GM19351 (cell line): ENCODE data around the gene SPIB.

Experiments
- ATAC-seq: cut with Tn5 transposase; IDR thresholded peaks from one replicate; pipeline ENCODE4 v1.9.1; 2021; ENCODE audit warnings: mild to moderate bottlenecking, moderate library complexity; ENCODE audit not compliant: unreplicated experiment

The SPIB gene

DNA sequence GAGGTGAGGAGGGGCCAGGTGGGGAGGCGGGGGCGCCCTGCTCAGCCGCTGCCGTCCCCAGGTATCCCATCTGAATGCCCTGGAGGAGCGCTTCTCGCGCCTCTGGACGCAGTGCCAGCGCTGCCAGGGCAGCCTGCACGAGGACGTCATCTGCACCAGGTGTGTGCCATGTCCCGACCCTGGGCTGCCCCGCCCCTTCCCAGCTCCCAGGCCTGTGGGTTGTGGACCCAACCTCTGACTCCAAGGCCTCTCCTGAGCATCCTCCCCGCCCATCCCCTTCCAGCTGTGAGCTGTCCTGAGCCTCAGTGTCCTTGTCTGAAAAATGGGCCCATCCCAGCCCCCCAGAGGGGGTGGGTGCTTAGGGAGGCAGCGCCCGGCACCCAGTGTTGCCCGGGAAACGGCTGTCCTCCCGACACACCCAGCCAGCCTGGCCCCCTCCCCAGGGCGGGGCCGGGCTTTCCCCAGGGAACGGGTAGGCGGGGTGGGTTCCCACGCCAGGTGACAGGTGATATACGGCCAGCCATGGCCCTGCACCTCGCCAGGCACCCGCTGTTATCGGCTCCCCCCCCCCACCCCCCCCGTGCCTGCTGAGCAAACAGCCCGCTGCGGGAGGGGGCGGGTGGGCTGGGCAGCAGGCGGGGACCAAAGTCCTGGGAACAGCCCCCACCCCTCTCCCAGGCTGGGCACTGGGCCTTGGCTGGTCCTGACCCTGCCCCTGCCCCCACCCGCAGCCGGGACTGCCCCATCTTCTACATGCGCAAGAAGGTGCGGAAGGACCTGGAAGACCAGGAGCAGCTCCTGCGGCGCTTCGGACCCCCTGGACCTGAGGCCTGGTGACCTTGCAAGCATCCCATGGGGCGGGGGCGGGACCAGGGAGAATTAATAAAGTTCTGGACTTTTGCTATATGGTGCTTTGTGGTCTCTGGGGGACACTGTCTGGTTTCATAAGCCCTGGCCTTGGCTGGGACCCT is 1.3 kb upstream of the SPIB start:
- no peak for ATAC-seq

DNA sequence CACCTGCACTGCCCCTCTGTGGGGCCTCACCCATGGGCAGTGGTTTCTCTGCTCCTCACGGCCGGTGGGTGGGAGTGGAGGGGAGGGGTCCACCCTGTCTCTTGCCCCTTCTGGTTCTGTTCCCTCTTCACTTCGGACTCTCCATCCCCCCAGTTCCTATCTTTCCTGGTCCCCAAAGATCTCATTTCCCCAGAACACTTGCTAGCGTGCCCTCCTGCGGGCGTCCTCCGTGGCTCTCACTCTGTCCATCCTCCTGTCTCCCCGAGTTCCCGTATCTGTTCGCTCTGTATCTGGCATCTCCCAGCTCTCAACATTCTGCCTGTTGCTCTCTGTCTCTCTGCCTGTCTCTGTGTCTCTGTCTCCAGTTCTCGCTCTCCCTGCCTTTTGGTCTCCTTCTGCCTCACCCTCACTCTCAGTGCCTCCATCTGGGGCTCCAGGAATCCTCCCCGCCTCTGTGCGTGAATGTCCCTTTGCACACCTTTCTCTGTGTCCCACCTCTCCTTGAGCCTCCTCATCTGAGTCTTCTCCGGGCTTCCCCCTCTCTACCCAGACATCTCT is 363 bp downstream of the SPIB start:
- ATAC-seq, result no peak

DNA sequence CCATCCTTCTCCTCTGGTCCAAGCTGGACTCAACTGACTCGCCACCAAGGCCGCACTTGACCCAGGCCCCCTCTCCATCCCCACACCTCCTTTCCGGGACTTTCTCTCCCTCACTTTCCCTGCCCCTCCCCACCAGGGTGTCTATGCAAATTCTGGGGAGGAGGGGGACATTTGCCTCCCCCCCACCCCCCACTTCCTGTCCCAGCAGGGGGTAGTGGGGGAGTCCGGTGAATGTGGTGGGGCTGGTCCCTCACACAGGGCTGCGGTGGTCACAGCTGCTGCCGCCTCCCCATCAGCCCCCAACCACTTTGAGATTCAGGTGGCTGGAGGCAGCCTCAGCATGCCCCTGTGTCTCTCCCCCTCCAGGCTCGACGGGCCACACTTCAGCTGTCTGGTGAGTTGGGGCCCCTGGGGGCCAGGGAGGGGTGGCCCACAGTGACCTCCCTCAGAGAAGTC is 870 bp downstream of the SPIB start:
- no peak for ATAC-seq

DNA sequence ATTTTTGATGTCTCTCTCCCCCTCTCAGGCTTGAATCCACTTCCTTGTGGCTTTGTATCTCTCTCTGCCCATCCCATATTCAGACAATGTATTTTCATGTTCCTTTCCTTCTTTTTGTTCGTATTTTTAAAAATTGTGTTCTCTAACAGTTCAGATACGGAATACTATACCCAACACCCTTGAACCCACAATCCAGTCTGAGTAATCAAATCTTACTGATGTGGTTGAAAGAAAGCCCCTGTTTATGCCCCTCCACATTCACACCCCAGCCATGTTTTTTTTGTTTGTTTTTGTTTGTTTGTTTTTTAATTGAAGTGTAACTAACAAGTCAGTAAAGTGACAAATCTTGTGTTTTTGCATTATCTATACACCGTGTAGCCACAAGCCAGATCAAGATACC is 1.4 kb downstream of the SPIB start:
- no peak for ATAC-seq

DNA sequence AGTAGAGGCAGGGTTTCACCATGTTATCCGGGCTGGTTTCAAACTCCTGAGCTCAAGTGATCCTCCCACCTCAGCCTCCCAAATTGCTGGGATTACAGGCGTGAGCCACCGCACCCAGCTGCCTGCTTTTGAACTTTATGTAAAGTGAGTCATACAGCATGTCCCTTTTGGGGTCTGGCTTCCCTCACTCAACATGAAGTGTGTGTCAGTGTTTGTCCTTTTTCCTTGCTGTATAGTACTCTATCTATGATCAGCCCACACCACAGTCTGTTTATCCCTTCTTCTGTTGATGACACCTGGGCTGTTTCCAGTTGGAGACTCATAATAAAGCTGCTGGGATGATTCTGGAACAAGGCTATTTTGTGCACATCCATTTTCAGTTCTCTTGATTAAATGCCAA is 2.1 kb downstream of the SPIB start:
- ATAC-seq, result no peak

DNA sequence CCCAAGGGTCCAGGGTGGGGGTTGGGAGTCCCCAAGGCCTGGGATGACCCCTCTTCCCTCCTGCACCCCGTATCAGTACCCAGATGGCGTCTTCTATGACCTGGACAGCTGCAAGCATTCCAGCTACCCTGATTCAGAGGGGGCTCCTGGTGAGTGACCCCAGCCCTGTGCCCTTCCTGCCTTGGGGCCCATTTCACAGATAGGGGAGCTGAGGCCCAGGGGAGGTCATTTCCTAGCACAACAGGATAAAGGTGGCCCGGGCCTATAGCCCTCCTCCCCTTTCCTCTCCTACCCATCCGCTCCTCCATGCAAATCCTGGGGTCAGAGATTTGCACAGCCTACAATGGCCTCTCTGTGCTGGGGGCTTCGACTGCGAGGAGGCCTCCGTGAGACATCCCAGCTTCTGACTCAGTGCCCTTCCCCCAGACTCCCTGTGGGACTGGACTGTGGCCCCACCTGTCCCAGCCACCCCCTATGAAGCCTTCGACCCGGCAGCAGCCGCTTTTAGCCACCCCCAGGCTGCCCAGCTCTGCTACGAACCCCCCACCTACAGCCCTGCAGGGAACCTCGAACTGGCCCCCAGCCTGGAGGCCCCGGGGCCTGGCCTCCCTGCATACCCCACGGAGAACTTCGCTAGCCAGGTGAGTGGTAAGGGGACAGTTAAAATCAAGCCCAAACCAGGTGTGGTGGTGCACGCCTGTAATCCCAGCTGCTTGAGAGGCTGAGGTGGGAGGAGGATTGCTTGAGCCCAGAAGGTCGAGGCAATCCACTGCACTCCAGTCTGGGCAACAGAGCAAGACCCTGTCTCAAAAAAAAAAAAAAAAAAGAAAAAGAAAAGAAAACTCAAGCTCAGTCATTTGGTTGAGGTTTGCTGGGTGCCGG is 3.9 kb downstream of the SPIB start:
- ATAC-seq, result no peak

DNA sequence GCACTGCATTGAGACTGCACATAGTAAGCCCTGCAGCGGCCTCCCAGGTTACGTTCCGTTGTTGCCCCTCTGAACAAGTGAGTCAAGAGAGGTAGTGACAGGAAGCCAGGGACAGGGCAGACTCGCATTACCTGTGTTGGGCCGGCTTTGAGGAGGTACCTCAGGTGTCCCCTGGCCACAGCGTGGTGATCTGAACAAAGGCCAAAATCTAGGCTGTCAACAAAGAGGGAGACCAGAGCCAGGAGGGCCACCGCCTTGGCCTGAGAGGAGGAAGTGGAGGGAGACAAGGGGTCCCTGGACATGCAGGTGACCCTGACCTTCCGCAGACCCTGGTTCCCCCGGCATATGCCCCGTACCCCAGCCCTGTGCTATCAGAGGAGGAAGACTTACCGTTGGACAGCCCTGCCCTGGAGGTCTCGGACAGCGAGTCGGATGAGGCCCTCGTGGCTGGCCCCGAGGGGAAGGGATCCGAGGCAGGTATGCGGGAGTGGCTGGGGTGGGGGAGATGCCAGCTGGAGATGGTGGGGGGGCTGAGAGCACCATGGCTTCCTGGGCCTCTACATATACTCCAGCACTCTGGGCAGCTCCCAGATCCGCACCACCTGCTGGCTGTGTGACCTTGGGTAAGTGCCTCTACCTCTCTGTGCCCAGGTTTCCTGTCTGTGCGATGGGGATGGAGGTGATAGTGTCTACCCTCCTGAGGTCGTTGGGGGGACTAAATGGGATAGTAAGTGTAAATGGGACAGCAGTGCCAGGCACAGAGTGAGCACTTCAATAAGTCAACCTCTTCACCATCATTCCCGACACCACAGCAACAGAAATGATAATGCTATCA is 4.8 kb downstream of the SPIB start:
- no peak for ATAC-seq

DNA sequence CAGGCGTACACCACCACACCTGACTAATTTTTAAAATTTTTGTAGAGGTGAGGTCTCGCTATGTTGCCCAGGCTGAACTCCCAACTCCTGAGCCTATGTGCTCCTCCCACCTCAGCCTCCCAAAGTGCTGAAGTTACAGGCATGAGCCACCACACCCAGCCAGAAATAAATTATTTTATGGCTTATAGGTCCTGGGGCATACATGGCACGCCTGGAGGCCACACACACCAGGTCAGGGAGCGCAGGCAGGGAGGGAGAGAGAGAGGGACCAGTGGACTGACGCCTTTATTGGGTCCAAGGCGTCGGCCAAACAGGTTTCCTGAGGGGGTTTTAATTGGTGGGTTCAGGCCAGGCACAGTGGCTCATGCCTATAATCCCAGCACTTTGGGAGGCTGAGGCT is 6.8 kb downstream of the SPIB start:
- ATAC-seq, result no peak

DNA sequence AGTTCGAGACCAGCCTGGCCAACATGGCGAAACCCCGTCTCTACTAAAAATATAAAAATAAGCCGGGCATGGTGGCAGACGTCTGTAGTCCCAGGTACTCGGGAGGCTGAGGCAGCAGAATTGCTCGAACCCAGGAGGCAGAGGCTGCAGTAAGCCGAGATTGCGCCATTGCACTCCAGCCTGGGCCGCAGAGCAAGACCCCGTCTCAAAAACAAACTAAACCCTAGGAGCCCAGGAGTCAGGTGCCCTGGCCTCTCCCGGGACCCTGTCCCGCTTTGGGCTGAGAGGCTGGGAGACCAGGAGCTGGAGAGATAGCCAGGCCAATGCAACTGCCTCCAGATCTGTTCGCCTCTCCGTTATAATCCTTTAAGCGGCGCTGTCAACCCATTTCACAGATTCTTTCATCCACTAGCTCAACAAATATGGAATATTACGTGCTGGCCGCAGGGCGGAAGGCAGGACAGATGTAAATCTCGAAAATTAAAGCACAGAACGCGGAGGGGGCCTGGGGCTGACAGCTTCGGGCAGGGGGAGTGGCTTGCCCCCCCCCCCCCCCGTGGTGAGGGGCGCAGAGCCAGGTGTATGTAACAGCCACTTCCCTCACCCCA is 8.7 kb downstream of the SPIB start:
- no peak for ATAC-seq

DNA sequence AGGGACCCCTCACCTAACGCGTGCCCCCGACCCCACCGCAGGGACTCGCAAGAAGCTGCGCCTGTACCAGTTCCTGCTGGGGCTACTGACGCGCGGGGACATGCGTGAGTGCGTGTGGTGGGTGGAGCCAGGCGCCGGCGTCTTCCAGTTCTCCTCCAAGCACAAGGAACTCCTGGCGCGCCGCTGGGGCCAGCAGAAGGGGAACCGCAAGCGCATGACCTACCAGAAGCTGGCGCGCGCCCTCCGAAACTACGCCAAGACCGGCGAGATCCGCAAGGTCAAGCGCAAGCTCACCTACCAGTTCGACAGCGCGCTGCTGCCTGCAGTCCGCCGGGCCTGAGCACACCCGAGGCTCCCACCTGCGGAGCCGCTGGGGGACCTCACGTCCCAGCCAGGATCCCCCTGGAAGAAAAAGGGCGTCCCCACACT is 9.3 kb downstream of the SPIB start:
- no peak for ATAC-seq

DNA sequence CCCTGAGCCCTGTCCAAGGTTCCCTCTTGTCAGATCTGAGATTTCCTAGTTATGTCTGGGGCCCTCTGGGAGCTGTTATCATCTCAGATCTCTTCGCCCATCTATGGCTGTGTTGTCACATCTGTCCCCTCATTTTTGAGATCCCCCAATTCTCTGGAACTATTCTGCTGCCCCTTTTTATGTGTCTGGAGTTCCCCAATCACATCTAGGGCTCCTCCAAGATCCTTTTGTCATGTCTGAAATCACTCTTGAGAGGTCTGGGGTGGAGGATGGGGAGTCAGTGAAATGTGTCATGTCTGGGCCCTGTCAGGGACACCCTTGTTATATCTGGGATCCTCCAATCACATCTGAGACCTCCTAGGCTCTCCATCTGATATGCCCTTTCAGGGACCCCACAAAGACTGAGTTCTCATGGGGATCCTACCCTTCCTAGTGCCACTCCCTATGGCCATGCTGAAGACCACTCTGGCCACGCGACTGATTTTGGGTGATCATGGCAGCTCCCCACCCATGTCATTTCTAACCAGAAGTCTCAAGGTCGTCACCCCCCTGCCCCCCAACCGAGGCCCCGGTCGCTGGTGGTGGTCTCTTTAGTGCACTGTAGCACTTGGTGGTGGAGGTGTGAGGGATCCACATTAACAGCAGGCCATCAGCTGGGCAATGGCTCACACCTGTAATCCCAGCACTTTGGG is 10.2 kb downstream of the SPIB start:
- no peak for ATAC-seq

DNA sequence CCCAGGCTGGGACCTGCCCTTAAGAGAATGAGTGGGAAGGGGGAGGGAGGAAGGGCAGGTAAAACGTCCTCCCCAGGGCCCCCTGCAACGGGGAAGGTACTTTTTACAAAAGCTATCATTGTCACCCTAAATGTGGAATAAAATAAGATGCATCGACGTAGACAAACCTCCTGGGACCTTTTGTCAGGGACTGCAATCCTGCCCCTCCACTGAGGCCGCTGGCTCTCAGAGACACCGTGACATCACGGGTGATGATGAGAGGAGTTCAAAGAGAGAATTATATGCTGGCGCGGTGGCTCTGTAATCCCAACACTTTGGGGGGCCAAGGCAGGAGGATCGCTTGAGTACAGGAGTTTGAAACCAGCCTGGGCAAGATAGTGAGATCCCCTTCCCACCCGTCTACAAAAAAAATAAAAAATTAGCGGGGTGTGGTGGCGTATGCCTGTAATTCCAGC is 12.2 kb downstream of the SPIB start:
- ATAC-seq, result no peak

DNA sequence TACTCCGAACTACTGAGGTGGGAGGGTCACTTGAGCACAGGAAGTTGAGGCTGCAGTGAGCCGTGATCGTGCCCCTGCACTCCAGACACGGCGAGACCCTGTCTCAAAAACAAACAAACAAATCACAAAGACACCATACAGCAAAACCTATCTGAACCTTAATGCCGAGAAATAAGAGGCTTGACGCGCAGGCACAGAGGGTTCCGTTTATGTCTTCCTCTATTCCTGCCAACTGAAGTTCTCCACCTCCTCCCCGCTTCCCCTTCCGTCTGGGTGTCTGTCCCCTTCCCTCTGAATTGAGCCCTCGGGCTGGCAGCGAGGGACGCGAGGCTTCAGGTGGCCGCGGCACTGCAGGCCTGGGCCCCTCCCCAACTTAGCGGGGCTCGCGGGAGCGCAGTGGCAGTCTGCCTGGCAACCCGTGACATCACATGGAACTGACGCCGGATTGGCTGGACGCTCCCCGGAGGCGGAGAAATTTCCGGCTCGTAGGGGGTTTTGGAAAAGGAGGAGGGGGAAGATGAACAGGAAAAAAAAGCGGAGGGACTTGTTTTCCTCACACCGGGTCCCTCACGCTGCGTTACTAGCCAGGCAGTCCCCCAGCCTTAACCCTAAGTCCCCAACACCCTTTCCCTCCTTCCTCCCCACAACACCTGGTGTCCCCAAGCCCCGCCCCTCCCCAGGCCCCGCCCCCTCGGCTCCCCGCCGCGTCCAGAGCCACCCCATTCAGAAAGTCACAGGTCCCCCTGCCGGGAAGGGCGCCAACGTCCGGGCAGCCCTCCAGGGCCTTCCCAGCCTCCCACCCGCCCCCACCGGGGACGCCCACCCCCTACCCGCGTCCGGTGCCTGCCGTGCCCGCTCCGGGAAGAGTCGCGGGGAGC is 12.8 kb downstream of the SPIB start:
- peak; percentile 76 for ATAC-seq

DNA sequence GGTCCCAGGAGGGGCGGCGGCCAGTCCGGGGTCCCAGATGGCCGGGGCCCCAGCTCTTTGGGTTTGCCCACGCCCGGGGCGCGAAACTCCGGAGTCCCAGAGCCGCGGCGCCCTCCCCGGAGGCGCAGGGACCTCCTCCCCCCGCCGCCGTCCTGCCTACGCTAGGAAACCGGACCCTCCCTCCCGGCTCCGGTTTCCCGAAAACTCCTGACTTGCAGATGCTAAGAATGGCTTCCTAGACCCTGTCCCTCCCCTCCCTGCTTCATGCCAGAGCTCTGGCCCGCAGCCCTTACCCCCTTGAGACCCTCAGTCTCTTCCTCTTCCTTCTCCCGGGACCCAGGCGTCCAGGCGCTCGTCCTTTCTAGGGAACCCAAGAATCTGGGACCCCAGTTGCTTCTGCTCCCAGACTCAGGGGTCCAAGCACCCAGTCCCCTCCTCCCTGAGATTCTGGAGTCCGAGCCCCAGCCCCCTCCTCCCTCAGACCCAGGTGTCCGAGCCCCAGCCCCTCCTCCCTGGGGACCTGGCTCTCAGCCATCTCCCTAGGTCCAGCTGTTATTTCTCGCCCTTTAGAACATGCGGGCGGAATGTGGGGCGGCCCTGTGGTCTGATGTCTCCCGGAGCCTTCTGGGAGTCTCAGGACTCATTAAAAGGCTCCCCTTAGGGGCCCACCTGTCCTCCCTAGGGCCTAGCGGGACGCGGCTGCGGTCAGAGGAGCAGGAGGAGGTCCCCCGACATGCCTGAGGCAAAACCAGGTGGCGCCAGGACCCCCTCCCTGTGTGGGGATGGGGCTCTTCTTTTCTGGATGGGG is 13.7 kb downstream of the SPIB start, which contains the start of gene MYBPC2:
TSS of gene MYBPC2 (plus strand) at position 672 of the 808 bp plus-strand sequence. CDS start at position 734, 62 bp downstream.
- ATAC-seq, result peak; percentile 6

DNA sequence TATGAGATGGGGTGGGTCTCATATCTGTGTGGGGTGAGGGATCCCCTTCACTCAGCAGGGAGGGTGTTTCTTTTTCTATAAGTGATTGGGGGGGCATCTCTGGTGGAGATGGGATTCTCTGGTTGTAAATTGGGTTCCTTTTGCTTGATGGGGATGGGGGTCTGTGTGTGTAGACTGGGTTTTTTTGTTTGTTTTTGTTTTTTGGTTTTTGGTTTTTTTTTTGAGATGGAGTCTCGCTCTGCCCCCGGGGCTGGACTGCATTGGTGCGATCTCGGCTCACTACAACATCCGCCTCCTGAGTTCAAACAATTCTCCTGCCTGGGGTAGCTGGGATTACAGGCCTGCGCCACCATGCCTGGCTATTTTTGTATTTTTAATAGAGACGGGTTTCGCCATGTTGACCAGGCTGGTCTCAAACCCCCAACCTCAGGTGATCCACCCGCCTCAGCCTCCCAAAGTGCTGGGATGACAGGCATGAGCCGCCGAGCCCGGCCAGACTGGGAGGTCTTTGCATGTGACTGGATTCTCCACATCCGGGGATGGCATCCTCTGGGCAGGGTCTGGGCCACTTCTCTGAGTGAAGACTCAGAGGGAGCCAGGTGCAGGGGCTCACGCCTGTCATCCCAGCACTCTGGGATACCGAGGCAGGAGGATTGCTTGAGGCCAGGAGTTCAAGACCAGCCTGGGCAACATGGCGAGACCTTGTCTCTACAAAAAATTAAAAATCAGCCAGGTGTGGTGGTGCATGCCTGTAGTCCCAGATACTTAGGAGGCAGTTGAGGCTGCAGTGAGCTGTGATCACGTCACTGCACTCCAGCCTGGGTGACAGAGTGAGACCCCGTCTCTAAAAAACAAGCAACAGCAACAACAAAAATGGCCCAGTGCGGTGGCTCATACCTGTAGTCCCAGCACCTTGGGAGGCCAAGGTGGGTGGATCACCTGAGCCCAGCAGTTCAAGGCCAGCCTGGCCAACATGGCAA is 14.8 kb downstream of the SPIB start:
- ATAC-seq, result no peak

DNA sequence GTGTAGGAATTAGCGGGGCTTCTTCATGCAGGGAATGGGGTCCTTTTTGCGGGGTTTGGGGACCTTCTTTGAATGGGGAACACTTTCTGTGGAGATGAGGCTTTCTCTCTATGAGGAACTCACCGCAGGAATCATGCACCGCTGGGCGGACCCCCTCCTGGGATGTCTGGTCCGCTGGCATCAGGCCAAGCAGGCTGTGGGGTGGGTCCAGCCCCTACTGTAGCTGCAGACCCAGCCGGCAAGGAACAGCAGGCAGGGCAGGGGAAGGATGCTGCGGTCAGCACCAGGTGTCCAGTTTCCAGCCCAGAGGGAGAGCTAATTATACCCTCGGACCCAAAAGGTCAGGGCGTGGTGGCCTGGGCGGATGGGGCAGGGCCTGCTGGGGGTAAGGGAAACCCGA is 15.8 kb downstream of the SPIB start:
- no peak for ATAC-seq
